Parathyroid adenoma (tissue), 2 donors: ENCODE measurements around the gene ITGB7.

Experiments used
- H2AFZ ChIP-seq: fragments of 300-600 bp; sonication (generic); one replicate; pipeline ENCODE4 v1.7.0; 2017; ENCODE audit warnings: antibody characterized with exemption, mild to moderate bottlenecking
- H3K27ac ChIP-seq: fragments of 300-600 bp; sonication (generic); one replicate; pipeline ENCODE4 v1.7.0; 2017
- H3K27me3 ChIP-seq: fragments of 300-600 bp; sonication (generic); one replicate; pipeline ENCODE4 v1.7.0; 2017; ENCODE audit warnings: low read length; ENCODE audit not compliant: control insufficient read depth, insufficient read depth
- H3K36me3 ChIP-seq: fragments of 300-600 bp; sonication (generic); one replicate; pipeline ENCODE4 v1.7.0; 2017; ENCODE audit warnings: low read length; ENCODE audit not compliant: control insufficient read depth, insufficient read depth
- H3K4me1 ChIP-seq: fragments of 300-600 bp; sonication (generic); one replicate; pipeline ENCODE4 v1.7.0; 2017; ENCODE audit warnings: control low read depth
- H3K4me2 ChIP-seq: fragments of 300-600 bp; sonication (generic); one replicate; pipeline ENCODE4 v1.7.0; 2017; ENCODE audit warnings: low read length
- H3K4me3 ChIP-seq: fragments of 300-600 bp; sonication (generic); one replicate; pipeline ENCODE4 v1.7.0; 2017; ENCODE audit warnings: low read depth, low read length
- H3K79me2 ChIP-seq: fragments of 300-600 bp; sonication (generic); one replicate; pipeline ENCODE4 v1.7.0; 2017; ENCODE audit warnings: control low read depth
- H3K9ac ChIP-seq: fragments of 300-600 bp; sonication (generic); one replicate; pipeline ENCODE4 v1.7.0; 2017; ENCODE audit warnings: mild to moderate bottlenecking
- H3K9me3 ChIP-seq: fragments of 300-600 bp; sonication (generic); one replicate; pipeline ENCODE4 v1.7.0; 2017; ENCODE audit warnings: low read length; ENCODE audit not compliant: control insufficient read depth
- TF ChIP-seq, protein P1 (sequence below): fragments of 300-600 bp; sonication (generic); IDR thresholded peaks from one replicate; pipeline ENCODE4 v1.7.0; 2017; ENCODE audit warnings: antibody characterized with exemption, mild to moderate bottlenecking
- donor health status: primary hyperparathyroidism.

The ITGB7 gene

DNA sequence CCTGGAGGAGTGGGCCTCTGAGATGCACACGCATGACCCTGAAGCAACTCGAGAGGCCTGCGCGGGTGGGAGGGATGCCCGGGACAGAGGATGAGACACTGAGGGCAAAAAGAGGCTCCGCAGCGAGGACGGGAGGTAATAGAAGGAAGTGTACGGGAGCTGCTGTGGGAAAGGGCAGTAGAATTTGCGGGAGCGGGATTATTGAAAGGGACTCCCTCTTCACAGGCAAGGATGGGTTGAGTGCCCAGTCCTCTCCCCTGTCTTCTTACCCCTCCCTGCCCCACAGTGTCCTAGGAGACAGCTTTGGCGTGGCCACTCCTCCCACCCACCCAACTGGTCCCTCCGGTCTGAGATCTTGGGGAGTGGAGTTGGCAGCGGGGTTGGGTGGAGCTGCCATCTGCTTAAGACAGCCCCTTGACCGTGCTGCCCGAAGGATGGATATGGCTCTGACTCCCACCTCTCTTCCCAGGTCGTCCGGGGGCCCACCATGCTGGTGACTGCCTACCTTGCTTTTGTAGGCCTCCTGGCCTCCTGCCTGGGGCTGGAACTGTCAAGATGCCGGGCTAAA, 45.4 kb upstream of the ITGB7 start:
- H3K36me3 ChIP-seq: no peaks in the 10 kb centered on the region
- no peaks in the 10 kb centered on the region for H3K27me3 ChIP-seq
- H3K4me2 ChIP-seq: peak overlapping the region; percentile 77
- peak overlapping the region; percentile 89 for H3K9ac ChIP-seq
- peaks cover 9% of the 10 kb centered on the region for H3K4me1 ChIP-seq
- no peaks in the 10 kb centered on the region for H3K9me3 ChIP-seq
- H2AFZ ChIP-seq: peak overlapping the region; percentile 99
- peak overlapping the region; percentile 82 for H3K4me3 ChIP-seq
- TF ChIP-seq, protein P1, sequence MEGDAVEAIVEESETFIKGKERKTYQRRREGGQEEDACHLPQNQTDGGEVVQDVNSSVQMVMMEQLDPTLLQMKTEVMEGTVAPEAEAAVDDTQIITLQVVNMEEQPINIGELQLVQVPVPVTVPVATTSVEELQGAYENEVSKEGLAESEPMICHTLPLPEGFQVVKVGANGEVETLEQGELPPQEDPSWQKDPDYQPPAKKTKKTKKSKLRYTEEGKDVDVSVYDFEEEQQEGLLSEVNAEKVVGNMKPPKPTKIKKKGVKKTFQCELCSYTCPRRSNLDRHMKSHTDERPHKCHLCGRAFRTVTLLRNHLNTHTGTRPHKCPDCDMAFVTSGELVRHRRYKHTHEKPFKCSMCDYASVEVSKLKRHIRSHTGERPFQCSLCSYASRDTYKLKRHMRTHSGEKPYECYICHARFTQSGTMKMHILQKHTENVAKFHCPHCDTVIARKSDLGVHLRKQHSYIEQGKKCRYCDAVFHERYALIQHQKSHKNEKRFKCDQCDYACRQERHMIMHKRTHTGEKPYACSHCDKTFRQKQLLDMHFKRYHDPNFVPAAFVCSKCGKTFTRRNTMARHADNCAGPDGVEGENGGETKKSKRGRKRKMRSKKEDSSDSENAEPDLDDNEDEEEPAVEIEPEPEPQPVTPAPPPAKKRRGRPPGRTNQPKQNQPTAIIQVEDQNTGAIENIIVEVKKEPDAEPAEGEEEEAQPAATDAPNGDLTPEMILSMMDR: no peak
- H3K27ac ChIP-seq: peak overlapping the region; percentile 89
- no peaks in the 10 kb centered on the region for H3K79me2 ChIP-seq

DNA sequence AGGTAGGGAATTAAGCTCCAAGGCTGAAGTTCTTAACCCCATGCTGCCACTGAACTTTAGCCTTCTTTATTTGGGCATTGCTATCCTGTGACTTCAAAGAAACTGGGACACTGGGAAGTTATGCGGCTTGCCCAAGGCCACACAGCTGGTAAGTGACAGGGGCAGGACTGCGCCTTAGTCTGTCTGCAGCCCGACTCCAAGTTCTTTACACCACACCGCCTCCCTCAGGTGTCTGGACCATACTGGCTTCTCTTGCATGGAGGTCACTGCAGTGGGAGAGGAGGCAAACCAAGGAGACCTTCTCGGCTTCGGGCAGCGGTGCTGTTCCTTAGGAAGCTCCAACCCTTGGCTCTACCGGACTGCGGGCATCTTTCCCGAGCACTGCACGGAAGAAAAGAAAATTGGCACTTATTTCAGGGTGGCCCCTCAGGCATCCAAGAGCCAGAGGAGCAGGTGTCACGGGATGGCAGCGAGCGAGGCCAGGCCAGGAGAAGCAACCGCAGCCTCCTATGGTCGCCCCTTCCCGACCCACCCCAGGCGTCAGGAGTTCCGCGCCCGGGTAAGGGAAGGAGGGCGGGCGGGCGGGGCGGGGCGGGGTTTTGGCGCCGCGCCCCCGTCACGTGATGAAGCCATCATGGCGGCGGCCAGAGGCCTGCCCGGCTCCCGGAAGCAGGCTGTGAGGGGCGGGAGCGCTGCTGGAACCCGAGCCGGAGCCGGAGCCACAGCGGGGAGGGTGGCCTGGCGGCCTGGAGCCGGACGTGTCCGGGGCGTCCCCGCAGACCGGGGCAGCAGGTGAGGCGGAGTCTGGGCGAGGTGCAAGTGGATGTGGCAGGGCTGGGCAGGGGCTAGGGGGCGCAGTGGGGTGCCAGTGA, 44.7 kb upstream of the ITGB7 start:
- H2AFZ ChIP-seq: peak overlapping the region; percentile 99
- H3K36me3 ChIP-seq: no peaks in the 10 kb centered on the region
- peaks cover 9% of the 10 kb centered on the region for H3K4me1 ChIP-seq
- peak overlapping the region; percentile 82 for H3K4me3 ChIP-seq
- peak overlapping the region; percentile 89 for H3K9ac ChIP-seq
- no peaks in the 10 kb centered on the region for H3K27me3 ChIP-seq
- H3K9me3 ChIP-seq: no peaks in the 10 kb centered on the region
- no peaks in the 10 kb centered on the region for H3K79me2 ChIP-seq
- H3K4me2 ChIP-seq: peak overlapping the region; percentile 95
- TF ChIP-seq, protein P1: peak; percentile 34
- H3K27ac ChIP-seq: peak overlapping the region; percentile 89

DNA sequence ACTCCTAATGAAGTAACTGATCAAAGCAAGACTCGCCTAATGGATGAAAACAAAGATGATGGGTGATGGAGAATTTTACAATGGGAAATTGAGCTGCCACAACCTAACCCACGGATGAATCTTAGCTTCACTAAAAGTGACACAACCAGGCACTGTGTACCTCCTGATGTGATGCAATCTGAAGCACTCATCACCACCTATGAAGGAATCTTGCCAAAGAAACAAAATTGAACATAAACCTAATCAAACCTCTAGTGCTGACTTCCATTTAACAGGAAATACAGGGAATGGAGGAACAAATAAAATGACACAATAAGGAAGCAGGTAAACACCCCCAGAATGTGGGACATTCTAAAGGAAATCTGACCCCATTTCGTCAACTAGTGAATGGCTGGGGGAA, 38.2 kb upstream of the ITGB7 start:
- TF ChIP-seq, protein P1: no peak
- Histone ChIP-seq H3K27ac (no peak overlapping the region), H3K36me3 (no peaks in the 10 kb centered on the region), H3K9me3 (no peaks in the 10 kb centered on the region), H3K4me3 (no peak overlapping the region), H3K79me2 (no peaks in the 10 kb centered on the region), H3K27me3 (no peaks in the 10 kb centered on the region), H3K4me2 (no peak overlapping the region), H3K9ac (no peak overlapping the region), H2AFZ (no peak overlapping the region), H3K4me1 (no peaks in the 10 kb centered on the region)

DNA sequence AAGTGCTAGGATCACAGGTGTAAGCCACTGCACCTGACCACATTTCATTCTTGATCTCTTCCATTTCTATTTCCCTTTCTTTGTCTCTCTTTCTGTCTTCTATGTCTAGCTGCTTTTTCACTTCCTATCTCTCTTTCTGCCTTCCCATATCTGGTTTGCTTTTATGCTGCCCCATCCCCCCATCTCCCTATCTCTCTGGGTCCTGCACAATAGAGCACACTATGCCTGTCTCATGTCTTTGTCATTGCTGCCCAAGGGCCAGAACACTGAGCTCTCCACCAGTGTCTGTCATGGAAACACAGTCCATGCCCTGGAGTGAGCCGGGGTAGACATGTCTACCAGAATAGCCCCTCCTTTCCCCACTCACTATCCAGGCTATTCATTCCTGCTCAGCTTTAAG, 37.3 kb upstream of the ITGB7 start:
- no peaks in the 10 kb centered on the region for H3K36me3 ChIP-seq
- no peaks in the 10 kb centered on the region for H3K4me1 ChIP-seq
- H2AFZ ChIP-seq: no peak overlapping the region
- no peak overlapping the region for H3K4me3 ChIP-seq
- no peaks in the 10 kb centered on the region for H3K79me2 ChIP-seq
- no peak overlapping the region for H3K27ac ChIP-seq
- H3K9ac ChIP-seq: no peak overlapping the region
- TF ChIP-seq, protein P1: no peak
- no peaks in the 10 kb centered on the region for H3K27me3 ChIP-seq
- H3K4me2 ChIP-seq: no peak overlapping the region
- no peaks in the 10 kb centered on the region for H3K9me3 ChIP-seq
